ENCODE measurements around the gene ATXN7L3B. TPM values are rescaled to one million over a fixed set of nuclear protein-coding genes. Genes with fewer than 3 reads are reported as not detected.

The ATXN7L3B gene, protein sequence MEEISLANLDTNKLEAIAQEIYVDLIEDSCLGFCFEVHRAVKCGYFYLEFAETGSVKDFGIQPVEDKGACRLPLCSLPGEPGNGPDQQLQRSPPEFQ
- 31.3 TPM for total RNA-seq
- long read RNA-seq, full-length matches to known transcripts: 80 of 80 reads
- long read RNA-seq, partial matches to known transcripts: 0 of 80 reads
- long read RNA-seq, other reads (novel, unspliced or antisense): 0 of 80 reads

DNA sequence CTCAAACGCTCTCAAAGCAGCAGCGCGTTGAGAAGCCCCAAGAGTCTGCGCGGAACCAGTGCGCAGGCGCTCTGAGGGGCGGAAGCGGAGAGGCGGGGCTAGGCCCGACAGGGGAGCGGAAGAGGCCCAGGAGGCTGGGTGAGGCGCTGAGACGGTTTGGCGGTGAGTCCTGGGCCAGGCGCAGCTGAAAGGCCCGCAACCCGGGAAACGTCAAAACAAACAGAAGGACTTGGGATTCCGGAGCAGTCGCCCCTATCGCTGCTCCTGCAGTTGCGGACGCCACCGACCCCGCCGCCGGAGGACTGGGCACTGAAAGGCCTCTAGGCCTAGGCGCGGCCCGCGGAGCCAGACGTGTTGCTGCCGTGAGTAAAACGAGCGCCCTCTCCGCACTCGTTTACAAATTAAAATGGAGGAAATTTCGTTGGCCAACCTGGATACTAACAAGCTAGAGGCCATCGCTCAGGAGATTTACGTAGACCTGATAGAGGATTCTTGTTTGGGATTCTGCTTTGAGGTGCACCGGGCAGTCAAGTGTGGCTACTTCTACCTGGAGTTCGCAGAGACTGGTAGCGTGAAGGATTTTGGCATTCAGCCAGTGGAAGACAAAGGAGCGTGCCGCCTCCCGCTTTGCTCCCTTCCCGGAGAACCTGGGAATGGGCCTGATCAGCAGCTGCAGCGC lies at the start of gene ATXN7L3B:
Gene ATXN7L3B, plus strand, starts transcription at position 129 of the 679 bp plus-strand sequence. Its CDS starts 278 bp downstream, at position 407.
- Histone ChIP-seq H3K4me1 (peaks cover 44% of the 10 kb centered on the region), H3K9me3 (no peaks in the 10 kb centered on the region), H3K27me3 (ENCODE audit: low read depth) (no peaks in the 10 kb centered on the region), H3K4me3 (peak within 1 kb of the TSS; percentile 70), H3K27ac (peak within 1 kb of the TSS; percentile 96), H3K36me3 (peaks cover 10% of the 10 kb centered on the region)
- intact Hi-C loops (cut with DNase I): no loop called here
- ATAC-seq (peak; percentile 100), DNase-seq (peak; percentile 93)
- TF ChIP-seq, protein P1, sequence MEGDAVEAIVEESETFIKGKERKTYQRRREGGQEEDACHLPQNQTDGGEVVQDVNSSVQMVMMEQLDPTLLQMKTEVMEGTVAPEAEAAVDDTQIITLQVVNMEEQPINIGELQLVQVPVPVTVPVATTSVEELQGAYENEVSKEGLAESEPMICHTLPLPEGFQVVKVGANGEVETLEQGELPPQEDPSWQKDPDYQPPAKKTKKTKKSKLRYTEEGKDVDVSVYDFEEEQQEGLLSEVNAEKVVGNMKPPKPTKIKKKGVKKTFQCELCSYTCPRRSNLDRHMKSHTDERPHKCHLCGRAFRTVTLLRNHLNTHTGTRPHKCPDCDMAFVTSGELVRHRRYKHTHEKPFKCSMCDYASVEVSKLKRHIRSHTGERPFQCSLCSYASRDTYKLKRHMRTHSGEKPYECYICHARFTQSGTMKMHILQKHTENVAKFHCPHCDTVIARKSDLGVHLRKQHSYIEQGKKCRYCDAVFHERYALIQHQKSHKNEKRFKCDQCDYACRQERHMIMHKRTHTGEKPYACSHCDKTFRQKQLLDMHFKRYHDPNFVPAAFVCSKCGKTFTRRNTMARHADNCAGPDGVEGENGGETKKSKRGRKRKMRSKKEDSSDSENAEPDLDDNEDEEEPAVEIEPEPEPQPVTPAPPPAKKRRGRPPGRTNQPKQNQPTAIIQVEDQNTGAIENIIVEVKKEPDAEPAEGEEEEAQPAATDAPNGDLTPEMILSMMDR (IDR thresholded peaks at IDR 0.05): no peak

DNA sequence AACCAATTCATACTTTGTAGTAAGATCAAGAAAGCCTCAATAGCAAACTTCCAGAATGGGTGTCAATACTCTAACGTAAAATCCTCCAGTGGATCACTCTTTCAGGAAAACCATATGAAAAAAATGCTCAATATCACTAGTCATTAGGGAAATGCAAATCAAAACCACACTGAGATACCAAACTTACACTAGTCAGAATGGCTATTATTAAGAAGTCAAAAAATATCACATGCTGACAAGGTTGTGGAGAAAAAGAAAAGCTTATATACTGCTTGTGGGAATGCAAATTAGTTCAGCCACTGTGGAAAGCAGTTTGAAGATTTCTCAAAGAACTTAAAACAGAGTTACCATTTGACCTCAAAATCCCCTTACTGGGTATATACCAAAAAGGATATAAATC lies 49.5 kb upstream of the ATXN7L3B start:
- Histone ChIP-seq H3K36me3 (no peaks in the 10 kb centered on the region), H3K4me3 (no peak overlapping the region), H3K27me3 (ENCODE audit: low read depth) (no peaks in the 10 kb centered on the region), H3K27ac (no peak overlapping the region), H3K4me1 (no peaks in the 10 kb centered on the region), H3K9me3 (no peaks in the 10 kb centered on the region)
- DNase-seq (no peak), ATAC-seq (no peak)
- intact Hi-C loops (cut with DNase I): no loop called here
- TF ChIP-seq, protein P1 (IDR thresholded peaks at IDR 0.05): no peak

DNA sequence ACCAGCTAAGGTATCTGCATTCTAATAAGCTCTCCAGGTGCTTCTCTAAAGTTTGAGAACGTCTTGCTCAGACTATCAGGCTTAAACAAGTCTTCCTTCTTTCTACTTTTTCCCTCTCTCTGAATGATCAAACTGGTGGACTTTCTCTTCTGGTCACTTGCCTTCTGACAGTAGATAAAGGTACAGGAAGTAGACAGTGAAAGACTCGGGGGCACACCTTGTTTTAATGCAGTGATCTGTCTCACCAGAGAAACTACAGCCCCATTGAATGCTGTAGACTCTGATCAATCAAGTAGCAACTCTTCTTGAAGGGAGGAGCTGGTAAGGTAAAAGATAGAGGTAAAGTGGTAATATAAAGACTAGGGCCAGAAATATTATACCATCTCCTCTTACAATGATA lies 48.1 kb upstream of the ATXN7L3B start:
- no peak for DNase-seq
- no peaks in the 10 kb centered on the region for H3K36me3 ChIP-seq
- no peak overlapping the region for H3K4me3 ChIP-seq
- ATAC-seq: no peak
- no peak overlapping the region for H3K27ac ChIP-seq
- no peaks in the 10 kb centered on the region for H3K9me3 ChIP-seq
- TF ChIP-seq, protein P1 (IDR thresholded peaks at IDR 0.05): no peak
- H3K4me1 ChIP-seq: no peaks in the 10 kb centered on the region
- no peaks in the 10 kb centered on the region for H3K27me3 ChIP-seq (ENCODE audit: low read depth)
- intact Hi-C loops (cut with DNase I): no loop called here

DNA sequence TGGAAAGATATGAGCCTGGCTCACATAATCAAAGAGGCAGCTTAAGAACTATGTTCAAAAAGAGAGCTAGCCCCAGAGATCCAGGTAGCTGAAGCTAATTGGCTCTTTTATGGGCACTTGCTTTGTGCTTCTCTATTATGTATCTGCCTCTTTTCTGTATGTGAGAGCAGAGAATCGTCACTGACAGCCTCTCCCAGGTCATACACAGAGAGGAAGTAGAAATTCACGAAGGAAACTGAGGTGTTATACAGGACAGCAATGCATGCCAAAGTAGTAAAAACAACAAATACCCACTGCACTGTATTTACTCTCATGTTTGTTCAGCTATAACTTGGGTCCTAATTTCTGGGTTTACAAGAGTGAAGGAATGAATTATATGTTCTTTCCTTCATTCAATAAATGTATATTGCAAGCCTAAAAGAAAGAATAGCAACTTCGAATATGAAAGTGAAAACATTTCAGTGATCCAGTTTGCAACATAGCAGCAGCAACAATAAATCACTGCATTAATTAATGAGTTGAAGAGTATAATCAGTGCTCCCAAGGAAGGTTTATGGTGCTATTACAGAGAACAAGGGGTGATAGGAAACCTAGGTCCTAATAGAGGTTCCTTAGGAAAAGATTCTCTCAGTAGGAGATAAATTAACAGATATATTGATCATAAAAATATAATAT lies 47.1 kb upstream of the ATXN7L3B start:
- ATAC-seq: no peak

DNA sequence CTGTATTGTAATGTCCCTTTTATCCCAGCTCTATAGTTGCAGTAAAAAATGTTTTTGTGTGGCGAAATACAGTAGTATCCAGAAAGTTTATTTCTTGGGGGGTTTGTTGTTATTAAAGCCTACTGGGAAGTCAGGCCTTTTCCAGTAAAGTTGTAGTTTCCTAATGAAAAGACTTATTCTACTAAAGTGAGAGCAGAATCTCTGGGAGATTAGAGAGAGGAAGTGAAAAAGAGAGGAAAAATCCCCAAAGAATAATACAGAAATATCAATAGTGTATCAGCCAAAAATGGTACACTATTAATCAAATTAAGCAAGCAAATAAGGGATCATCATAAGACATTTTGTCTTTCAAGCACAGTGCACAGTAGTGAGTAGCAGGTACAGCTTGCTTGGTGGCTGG lies 46.3 kb upstream of the ATXN7L3B start:
- Histone ChIP-seq H3K27ac (no peak overlapping the region), H3K27me3 (ENCODE audit: low read depth) (no peaks in the 10 kb centered on the region), H3K4me3 (no peak overlapping the region), H3K4me1 (no peaks in the 10 kb centered on the region), H3K9me3 (no peaks in the 10 kb centered on the region), H3K36me3 (no peaks in the 10 kb centered on the region)
- no peak for DNase-seq
- TF ChIP-seq, protein P1 (IDR thresholded peaks at IDR 0.05): no peak
- ATAC-seq: no peak
- intact Hi-C loops (cut with DNase I): no loop called here

More for the DNA sequence above, 47.1 kb upstream of the ATXN7L3B start:
- TF ChIP-seq, protein P1 (IDR thresholded peaks at IDR 0.05): no peak
- Histone ChIP-seq H3K9me3 (no peaks in the 10 kb centered on the region), H3K4me1 (no peaks in the 10 kb centered on the region), H3K36me3 (no peaks in the 10 kb centered on the region), H3K27ac (no peak overlapping the region), H3K27me3 (ENCODE audit: low read depth) (no peaks in the 10 kb centered on the region), H3K4me3 (no peak overlapping the region)
- DNase-seq: no peak
- intact Hi-C loops (cut with DNase I): no loop called here
